Uterus (tissue), 4 donors: ENCODE measurements around the gene KCNE2. TPM values are rescaled to one million over a fixed set of nuclear protein-coding genes. Genes with fewer than 3 reads are reported as not detected.
"Not testable (repeated sequence)": the region's sequence is repeated elsewhere in the genome, so short reads cannot be mapped to it uniquely, and the experiment has no call there.

Experiments
- DNase-seq, 2 donors: peaks; one replicate each; pipeline ENCODE4 v3.0.0-alpha.2; 2019 to 2020
- H3K27ac ChIP-seq, 2 donors: fragments of 200-600 bp; sonication (generic); 1 replicate in 1 of 2; 2 replicates in 1 of 2; pipeline ENCODE4 v1.5.1; 2016 to 2018
- H3K27me3 ChIP-seq, 2 donors: fragments of 200-600 bp; sonication (generic); one replicate each; pipeline ENCODE4 v1.5.1; 2018 to 2019; ENCODE audit warnings: control low read depth in 1 of 2
- H3K36me3 ChIP-seq, 2 donors: fragments of 200-600 bp; sonication (generic); one replicate each; pipeline ENCODE4 v1.5.1; 2019; ENCODE audit warnings: control low read depth in 1 of 2
- H3K4me1 ChIP-seq, 2 donors: fragments of 200-600 bp; sonication (generic); one replicate each; pipeline ENCODE4 v1.5.1; 2018 to 2019; ENCODE audit warnings: control low read depth in 1 of 2
- H3K4me3 ChIP-seq, 2 donors: fragments of 200-600 bp; sonication (generic); 1 replicate in 1 of 2; 2 replicates in 1 of 2; pipeline ENCODE4 v1.5.1; 2018 to 2019; ENCODE audit warnings: mild to moderate bottlenecking in 1 of 2
- H3K9me3 ChIP-seq, 2 donors: fragments of 200-600 bp; sonication (generic); one replicate each; pipeline ENCODE4 v1.5.1; 2019; ENCODE audit warnings: control low read depth in 1 of 2
- intact Hi-C: fragments of 100-400 bp; cut with DNase I; formaldehyde crosslinking; loops from one replicate; pipeline ENCODE4 v1.15.1; 2023; ENCODE audit warnings: low total_unique reads
- total RNA-seq, 4 donors: library from RNA; depleted of rRNA in 3 of 4; stranded (reverse); fragments of >200 nt in 3 of 4; gene quantifications; one replicate each; pipeline versions ENCODE4 v1.1.0 to v1.2.4, GENCODE V29; 2014 to 2023
- donor health status: DM: yes; HTN: yes; CAD: no.

The KCNE2 gene
- total RNA-seq, 4 donors from 2014 or later: 0.85 TPM; not detected in 3

DNA sequence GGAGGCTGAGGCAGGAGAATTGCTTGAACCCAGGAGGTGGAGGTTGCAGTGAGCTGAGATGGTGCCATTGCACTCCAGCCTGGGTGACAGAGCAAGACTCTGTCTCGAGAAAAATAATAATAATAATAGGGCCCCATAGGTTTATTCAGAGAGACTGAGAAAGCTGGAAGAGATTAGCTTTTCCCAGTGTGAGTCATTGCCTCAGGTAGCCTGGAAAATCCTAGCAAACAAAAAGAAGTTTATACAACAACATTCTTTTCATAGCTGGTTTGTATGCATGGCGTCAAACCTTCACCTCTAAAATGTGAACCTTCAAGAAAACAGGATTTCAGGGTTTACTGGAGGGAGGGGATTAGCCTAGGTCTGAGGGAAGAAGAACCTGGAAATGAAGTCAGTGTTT, 19.3 kb downstream of the KCNE2 start:
- DNase-seq, H3K27ac ChIP-seq, H3K9me3 ChIP-seq: not testable (repeated sequence)

DNA sequence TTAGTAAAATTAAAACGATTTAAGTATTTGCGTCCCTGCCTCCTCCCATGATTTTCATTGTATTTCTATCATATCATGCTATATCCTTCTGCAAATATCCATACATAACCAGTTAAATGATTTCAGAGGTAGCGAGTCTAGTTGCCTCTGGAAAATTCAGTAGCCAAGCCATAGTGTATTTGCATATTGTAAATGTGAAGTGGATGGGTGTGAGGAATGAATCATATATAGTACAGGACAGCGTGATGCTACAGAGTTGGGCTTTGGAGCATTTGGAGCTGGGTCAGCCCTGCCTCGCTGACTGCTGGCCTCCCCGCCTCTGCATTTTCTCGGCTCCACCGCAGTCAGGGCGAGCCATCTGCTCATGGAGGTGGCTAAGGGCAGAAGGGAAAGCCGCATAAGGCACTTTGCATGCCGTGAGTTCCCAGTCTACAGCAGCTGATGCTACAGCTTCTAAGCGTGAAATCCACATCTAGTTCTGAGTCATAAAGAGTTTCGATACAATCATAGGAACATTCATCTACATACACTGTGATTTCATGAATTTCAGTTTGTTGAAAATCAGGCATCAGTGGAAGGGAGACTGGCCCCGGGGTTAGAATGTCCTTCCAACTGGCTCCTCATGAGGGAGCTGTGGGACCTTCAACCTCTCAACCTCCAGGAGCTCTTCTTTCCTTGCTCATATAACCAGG, 20.1 kb downstream of the KCNE2 start:
- H3K27me3 ChIP-seq: not testable (repeated sequence)

More for the DNA sequence above, 19.3 kb downstream of the KCNE2 start:
- H3K4me1 ChIP-seq, H3K27me3 ChIP-seq, H3K4me3 ChIP-seq, H3K36me3 ChIP-seq, intact Hi-C loops: not testable (repeated sequence)

DNA sequence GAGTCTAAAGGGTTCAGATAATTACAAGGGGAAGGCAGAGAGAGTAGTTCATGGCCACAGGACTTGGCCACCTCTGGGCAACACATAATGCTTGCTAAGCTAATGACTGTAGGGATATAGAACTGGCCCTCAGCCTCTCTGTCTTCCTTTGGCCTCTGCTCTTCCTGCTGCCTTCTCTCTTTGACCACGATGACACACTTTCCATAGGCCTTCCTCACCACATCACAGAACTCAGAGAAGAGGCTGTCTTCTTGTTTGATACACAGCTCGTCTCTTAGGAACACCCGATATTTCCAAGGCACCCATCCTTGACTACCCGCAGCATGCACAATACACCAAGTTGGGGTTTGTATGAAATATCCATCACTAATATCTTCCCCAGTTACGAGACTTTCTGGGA, 36.7 kb downstream of the KCNE2 start:
- H3K9me3 ChIP-seq, H3K36me3 ChIP-seq, H3K27me3 ChIP-seq, intact Hi-C loops, H3K27ac ChIP-seq, H3K4me1 ChIP-seq, DNase-seq, H3K4me3 ChIP-seq: not testable (repeated sequence)

More for the DNA sequence above, 20.1 kb downstream of the KCNE2 start:
- intact Hi-C loops, H3K27ac ChIP-seq, H3K4me1 ChIP-seq, H3K4me3 ChIP-seq, H3K9me3 ChIP-seq, DNase-seq, H3K36me3 ChIP-seq: not testable (repeated sequence)

DNA sequence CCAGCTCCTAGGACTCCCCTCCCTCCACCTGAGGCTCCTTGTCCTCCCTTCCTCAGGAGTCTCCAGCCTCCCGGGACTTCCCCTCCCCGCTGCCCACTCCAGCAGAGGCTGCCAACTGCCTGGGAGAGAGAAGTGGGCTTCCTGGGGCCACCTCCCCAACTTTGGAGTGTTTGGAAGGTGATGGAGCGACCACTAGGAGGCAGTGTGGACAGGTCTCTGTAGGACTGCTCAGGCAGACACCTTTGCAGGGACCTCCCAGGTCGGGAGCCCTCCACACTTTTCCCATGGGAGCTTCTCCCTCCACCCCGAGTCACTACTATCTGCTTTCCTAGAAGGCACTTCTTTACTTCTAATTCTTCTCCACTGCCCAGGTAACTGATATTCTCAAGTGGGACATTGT, 40.9 kb downstream of the KCNE2 start:
- H3K27ac ChIP-seq, DNase-seq, H3K27me3 ChIP-seq, H3K9me3 ChIP-seq, H3K4me3 ChIP-seq, H3K4me1 ChIP-seq, intact Hi-C loops, H3K36me3 ChIP-seq: not testable (repeated sequence)

DNA sequence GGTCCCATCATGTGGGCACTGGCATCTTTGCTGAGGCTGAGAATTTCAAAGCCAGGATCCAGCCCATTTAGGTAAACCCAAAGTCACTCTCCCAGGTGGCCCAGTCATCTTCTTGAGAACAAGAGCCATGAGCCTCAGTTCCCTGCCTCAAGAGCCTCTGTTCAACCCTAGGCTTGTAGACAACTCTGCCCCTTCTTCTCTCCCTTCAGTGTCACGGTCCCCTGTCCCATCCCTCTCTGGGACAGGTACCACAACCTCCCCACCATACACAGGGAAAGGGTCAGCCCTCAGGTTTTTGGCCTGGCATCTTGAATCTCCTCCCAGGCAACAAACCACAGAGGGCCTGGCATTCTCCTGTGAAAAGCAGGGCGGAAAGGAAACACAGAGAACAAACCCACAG, 41.9 kb downstream of the KCNE2 start:
- H3K27me3 ChIP-seq, H3K36me3 ChIP-seq, H3K4me3 ChIP-seq, H3K27ac ChIP-seq, H3K9me3 ChIP-seq, H3K4me1 ChIP-seq, DNase-seq, intact Hi-C loops: not testable (repeated sequence)

DNA sequence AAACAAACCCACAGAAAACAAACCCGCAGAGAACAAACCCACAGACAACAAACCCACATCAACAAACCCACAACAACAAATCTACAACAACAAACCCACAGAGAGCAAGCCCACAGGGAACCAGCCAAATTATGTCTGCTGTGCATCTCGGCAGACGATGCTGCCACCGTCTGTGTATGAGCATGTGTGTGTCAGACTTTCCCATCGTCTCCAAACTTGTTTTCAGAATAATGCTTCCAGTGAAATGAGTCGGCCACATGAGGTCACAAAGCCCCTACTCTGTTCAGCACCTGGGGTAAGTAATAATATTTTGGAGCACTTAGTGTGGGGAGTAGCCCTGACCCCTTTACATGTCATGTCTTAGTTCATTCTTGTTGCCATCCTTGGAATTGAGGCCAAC, 42.3 kb downstream of the KCNE2 start:
- DNase-seq, intact Hi-C loops, H3K27me3 ChIP-seq, H3K27ac ChIP-seq, H3K36me3 ChIP-seq, H3K9me3 ChIP-seq, H3K4me1 ChIP-seq, H3K4me3 ChIP-seq: not testable (repeated sequence)

DNA sequence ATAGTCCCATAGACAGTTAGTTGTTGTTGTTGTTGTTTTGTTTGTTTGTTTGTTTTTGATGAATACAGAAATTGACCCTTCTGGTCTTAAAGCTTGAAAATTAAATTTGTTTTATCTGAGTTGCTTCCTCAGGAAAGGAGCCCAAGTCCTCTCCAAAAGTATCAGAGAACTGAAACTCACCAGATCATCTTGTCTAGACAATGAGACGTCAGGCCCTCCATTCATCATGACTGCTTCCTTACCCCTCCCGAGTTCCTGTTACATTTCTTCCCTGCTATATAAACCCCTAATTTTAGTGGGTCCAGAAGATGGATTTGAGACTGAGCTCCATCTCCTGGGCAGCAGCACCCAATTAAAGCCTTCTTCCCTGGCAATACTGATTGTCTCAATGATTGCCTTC, 42.9 kb downstream of the KCNE2 start:
- H3K9me3 ChIP-seq, H3K36me3 ChIP-seq, H3K27me3 ChIP-seq, DNase-seq, H3K4me3 ChIP-seq, intact Hi-C loops, H3K27ac ChIP-seq, H3K4me1 ChIP-seq: not testable (repeated sequence)

DNA sequence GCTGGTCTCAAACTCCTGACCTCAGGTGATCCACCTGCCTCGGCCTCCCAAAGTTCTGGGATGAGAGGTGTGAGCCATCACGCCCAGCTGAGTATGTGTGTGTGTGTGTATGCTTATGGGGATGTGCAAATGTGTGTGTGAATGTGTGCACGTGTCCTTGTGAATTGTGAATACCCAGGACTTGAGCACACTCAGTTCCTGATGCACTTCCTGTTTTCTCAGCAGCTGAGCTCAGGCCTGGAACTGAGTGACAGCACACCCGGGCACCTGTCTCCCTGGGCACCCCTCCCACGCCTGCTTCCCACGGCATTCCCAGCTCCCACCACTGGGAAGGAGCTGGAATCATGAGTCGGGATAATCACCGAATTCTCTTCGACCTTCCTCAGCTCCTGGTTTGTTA, 43.5 kb downstream of the KCNE2 start:
- H3K36me3 ChIP-seq, H3K4me1 ChIP-seq, intact Hi-C loops, H3K27ac ChIP-seq, H3K27me3 ChIP-seq, H3K9me3 ChIP-seq, DNase-seq, H3K4me3 ChIP-seq: not testable (repeated sequence)

DNA sequence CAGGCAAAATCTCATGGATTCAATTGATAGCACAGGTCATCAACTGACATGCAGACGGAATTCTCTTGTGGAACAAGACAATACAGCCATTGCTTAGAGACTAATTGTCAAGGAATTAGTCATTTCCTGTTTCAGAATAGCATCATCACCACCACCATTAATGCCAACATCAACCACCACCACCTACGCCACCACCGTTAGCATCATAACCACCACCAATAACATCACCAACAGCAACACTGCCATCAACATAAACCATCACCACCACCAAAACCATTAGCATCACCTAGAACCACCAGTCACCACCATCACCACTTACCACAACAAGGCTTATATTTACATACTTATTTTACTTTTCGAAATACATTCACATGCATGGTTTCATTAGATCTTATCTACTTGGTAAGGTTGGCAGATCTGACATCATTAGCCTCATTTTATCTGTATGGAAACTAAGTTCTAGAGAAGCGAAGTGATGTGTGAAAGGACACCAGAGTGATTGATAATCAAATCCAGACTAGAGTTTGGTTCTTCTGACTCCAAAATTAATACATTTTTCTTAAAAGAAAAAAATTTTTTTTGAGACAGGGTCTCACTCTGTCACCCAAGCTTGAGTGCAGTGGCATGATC, 53.8 kb downstream of the KCNE2 start:
- intact Hi-C loops, H3K9me3 ChIP-seq: not testable (repeated sequence)

More for the DNA sequence above, 53.8 kb downstream of the KCNE2 start:
- not testable (repeated sequence) for H3K4me1 ChIP-seq, H3K27ac ChIP-seq, H3K27me3 ChIP-seq, H3K4me3 ChIP-seq, DNase-seq, H3K36me3 ChIP-seq

Other genes starting within 250 kb of the KCNE2 start
- 10 to 100 TPM in 2 of 4 donors, 1 to 10 TPM in 1, not detected in 1; 8.2 to 16.0 (median 12.3) TPM for gene SMIM11, start 11.5 kb downstream of the KCNE2 start, total RNA-seq
- under 1 TPM in 1 of 4 donors, not detected in 3; 0.35 TPM for gene SMIM34, start 59.9 kb downstream of the KCNE2 start, total RNA-seq
- 1 to 10 TPM in 2 of 4 donors, under 1 TPM in 1, not detected in 1; 0.98 to 2.1 (median 1.0) TPM for gene KCNE1, start 148.2 kb downstream of the KCNE2 start, total RNA-seq